Measurements from ENCODE around the gene BANF1.

Gene BANF1

DNA sequence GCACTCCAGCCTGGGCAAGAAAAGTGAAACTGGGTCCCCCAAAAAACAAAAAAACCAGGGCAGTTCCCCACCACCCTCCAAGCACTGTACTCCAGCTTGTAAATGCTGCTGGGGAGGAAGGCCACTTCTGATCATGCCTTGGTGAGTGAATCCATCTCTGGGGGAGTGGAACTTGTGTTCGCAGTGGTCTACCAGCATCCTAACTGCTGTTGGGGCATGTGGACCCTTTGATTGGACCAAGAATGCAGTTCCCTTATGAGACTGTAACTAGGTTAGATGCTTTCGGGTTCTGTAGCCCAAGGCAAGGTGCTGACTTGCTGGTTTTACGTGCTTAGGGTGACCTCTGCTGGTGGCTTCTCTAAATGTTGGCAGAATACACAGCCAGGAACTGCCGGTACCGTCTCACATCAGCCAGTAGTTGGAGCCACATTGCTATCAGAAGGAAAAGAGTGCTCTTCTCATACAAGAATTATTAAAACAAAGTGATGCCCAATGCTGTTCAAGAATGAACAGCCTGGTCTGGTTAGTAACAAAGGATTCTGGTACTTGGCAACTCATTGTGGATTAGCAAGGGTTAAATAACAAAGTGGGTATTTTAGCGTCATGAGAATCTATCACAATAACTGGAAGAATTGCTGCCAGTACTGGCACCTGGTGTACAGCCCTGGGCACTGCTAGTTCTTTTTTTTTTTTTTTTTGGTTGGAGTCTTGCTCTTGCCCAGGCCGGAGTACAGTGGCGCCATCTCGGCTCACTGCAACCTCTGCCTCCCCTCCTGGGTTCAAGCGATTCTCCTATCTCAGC, 13.3 kb upstream of the BANF1 start:
- H3K9me2 ChIP-seq (ENCODE audit: low read depth, low read length), result no peaks in the 10 kb centered on the region
- H3K4me1 ChIP-seq (ENCODE audit: insufficient read depth, low read length, severe bottlenecking), result no peaks in the 10 kb centered on the region
- no peaks in the 10 kb centered on the region for H3K79me2 ChIP-seq (ENCODE audit: insufficient read depth, low read length)
- no peaks in the 10 kb centered on the region for H3F3A ChIP-seq (ENCODE audit: insufficient read depth, low read length)
- no peak overlapping the region for H3K4me3 ChIP-seq (ENCODE audit: low read depth, low read length, poor library complexity, severe bottlenecking)
- no peaks in the 10 kb centered on the region for H3K9me3 ChIP-seq (ENCODE audit: low read length)
- H3K9ac ChIP-seq (ENCODE audit: low read length), result no peak overlapping the region
- H3K27ac ChIP-seq (ENCODE audit: low read depth, low read length, poor library complexity, severe bottlenecking), result peak overlapping the region; percentile 3
- no peak overlapping the region for H3K4me2 ChIP-seq (ENCODE audit: low read length)
- peaks cover 19% of the 10 kb centered on the region for H3K36me3 ChIP-seq (ENCODE audit: insufficient read depth, low read length)
- H2AFZ ChIP-seq (ENCODE audit: low read length), result no peak overlapping the region
- H4K20me1 ChIP-seq (ENCODE audit: insufficient read depth, low read length), result no peaks in the 10 kb centered on the region
- no peaks in the 10 kb centered on the region for H3K27me3 ChIP-seq (ENCODE audit: insufficient read depth, low read length)
- TF ChIP-seq EZH2 (IDR thresholded peaks at IDR 0.05; ENCODE audit: borderline replicate concordance, low read length), result no peak
- TF ChIP-seq, protein P1, sequence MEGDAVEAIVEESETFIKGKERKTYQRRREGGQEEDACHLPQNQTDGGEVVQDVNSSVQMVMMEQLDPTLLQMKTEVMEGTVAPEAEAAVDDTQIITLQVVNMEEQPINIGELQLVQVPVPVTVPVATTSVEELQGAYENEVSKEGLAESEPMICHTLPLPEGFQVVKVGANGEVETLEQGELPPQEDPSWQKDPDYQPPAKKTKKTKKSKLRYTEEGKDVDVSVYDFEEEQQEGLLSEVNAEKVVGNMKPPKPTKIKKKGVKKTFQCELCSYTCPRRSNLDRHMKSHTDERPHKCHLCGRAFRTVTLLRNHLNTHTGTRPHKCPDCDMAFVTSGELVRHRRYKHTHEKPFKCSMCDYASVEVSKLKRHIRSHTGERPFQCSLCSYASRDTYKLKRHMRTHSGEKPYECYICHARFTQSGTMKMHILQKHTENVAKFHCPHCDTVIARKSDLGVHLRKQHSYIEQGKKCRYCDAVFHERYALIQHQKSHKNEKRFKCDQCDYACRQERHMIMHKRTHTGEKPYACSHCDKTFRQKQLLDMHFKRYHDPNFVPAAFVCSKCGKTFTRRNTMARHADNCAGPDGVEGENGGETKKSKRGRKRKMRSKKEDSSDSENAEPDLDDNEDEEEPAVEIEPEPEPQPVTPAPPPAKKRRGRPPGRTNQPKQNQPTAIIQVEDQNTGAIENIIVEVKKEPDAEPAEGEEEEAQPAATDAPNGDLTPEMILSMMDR (IDR thresholded peaks at IDR 0.05; ENCODE audit: low read length), result peak; percentile 100

DNA sequence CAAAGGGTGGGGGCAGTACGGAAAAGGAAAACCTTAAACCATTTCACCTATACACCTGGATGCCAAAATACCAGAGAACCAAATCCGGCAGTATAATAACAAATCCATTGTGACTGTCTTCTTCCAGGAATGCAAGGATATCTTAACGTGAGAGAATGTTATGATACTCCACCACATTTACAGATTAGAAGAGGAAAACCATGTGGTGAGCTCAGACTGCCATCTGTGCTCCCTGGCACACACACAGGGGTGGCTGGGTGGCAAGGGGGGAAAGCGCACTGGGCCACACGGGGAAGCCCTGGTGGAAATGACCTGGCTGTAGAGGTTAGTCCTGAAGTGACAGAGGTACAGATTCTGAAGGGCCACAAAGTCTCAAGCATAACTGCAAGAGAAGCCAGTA, 10.2 kb upstream of the BANF1 start:
- Histone ChIP-seq H4K20me1 (ENCODE audit: insufficient read depth, low read length) (no peaks in the 10 kb centered on the region), H3K27ac (ENCODE audit: low read depth, low read length, poor library complexity, severe bottlenecking) (no peak overlapping the region), H3K9me2 (ENCODE audit: low read depth, low read length) (no peaks in the 10 kb centered on the region), H3K9me3 (ENCODE audit: low read length) (no peaks in the 10 kb centered on the region), H3K4me1 (ENCODE audit: insufficient read depth, low read length, severe bottlenecking) (no peaks in the 10 kb centered on the region), H3K79me2 (ENCODE audit: insufficient read depth, low read length) (no peaks in the 10 kb centered on the region), H3K36me3 (ENCODE audit: insufficient read depth, low read length) (peaks cover 33% of the 10 kb centered on the region), H3K27me3 (ENCODE audit: insufficient read depth, low read length) (no peaks in the 10 kb centered on the region), H3K4me2 (ENCODE audit: low read length) (no peak overlapping the region), H3F3A (ENCODE audit: insufficient read depth, low read length) (0 out of 2 replicates have a peak, but pooled peaks cover 3% of the 10 kb centered on the region), H3K4me3 (ENCODE audit: low read depth, low read length, poor library complexity, severe bottlenecking) (no peak overlapping the region), H3K9ac (ENCODE audit: low read length) (no peak overlapping the region), H2AFZ (ENCODE audit: low read length) (no peak overlapping the region)
- TF ChIP-seq, protein P1 (IDR thresholded peaks at IDR 0.05; ENCODE audit: low read length), result no peak
- TF ChIP-seq EZH2 (IDR thresholded peaks at IDR 0.05; ENCODE audit: borderline replicate concordance, low read length), result no peak

DNA sequence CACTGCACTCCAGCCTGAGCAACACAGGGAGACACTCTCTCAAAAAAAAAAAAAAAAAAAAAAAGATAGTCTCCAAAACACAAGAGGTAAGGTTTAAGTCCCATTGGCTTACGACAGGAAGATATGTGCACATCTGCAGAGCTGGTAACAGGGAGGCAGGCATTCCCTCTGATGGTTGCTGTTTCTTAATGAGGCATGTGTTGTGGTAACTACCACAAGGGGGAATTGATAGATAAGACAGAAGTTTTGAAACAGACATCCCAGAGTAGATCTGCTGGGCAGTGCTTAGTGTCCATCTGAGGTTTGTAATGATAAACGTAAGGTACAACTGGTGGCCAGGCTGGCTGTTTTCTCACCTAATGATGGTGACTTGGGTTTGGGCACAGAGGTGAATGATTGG, 5.0 kb upstream of the BANF1 start:
- H4K20me1 ChIP-seq (ENCODE audit: insufficient read depth, low read length), result no peaks in the 10 kb centered on the region
- 0 out of 2 replicates have a peak, but pooled peaks cover 3% of the 10 kb centered on the region for H3F3A ChIP-seq (ENCODE audit: insufficient read depth, low read length)

More for the DNA sequence above, 5.0 kb upstream of the BANF1 start:
- Histone ChIP-seq H3K27me3 (ENCODE audit: insufficient read depth, low read length) (no peaks in the 10 kb centered on the region), H3K9ac (ENCODE audit: low read length) (no peak overlapping the region), H3K27ac (ENCODE audit: low read depth, low read length, poor library complexity, severe bottlenecking) (no peak overlapping the region), H3K36me3 (ENCODE audit: insufficient read depth, low read length) (peaks cover 52% of the 10 kb centered on the region), H3K9me2 (ENCODE audit: low read depth, low read length) (no peaks in the 10 kb centered on the region), H3K4me3 (ENCODE audit: low read depth, low read length, poor library complexity, severe bottlenecking) (no peak overlapping the region), H2AFZ (ENCODE audit: low read length) (no peak overlapping the region), H3K79me2 (ENCODE audit: insufficient read depth, low read length) (peaks cover 9% of the 10 kb centered on the region), H3K9me3 (ENCODE audit: low read length) (no peaks in the 10 kb centered on the region), H3K4me1 (ENCODE audit: insufficient read depth, low read length, severe bottlenecking) (peaks cover 9% of the 10 kb centered on the region), H3K4me2 (ENCODE audit: low read length) (no peak overlapping the region)
- TF ChIP-seq EZH2 (IDR thresholded peaks at IDR 0.05; ENCODE audit: borderline replicate concordance, low read length), result no peak
- TF ChIP-seq, protein P1 (IDR thresholded peaks at IDR 0.05; ENCODE audit: low read length), result no peak

Measured in OCI-LY1 (cell line).